Measurements from ENCODE around the gene TMEM119. TPM values are rescaled to one million over a fixed set of nuclear protein-coding genes. Genes with fewer than 3 reads are reported as not detected.

TMEM119 gene
- total and polyA plus RNA-seq, 2 of the 13 experiments (the other 11 are each of a cell fraction or from before 2014, with no cell fraction given), result not detected

- WGBS (ENCODE audit: low lambda C conversion rate), result 0% methylated on average over 8 of the region's 12 CpGs
- Histone ChIP-seq H4K20me1 (ENCODE audit: insufficient read depth, low read length) (peaks cover 12% of the 10 kb centered on the region), H2AFZ (ENCODE audit: low read length) (no peak overlapping the region), H3K27ac (ENCODE audit: extremely low read length, insufficient read depth, low read length) (peak overlapping the region; percentile 97), H3K9me3 (ENCODE audit: low read length) (no peaks in the 10 kb centered on the region), H3K4me1 (ENCODE audit: insufficient read depth, low read length) (peaks cover 52% of the 10 kb centered on the region), H3K79me2 (ENCODE audit: insufficient read depth, low read length) (peaks cover 73% of the 10 kb centered on the region), H3K27me3 (ENCODE audit: control insufficient read depth in 1 of 2, insufficient read depth in 2 of 2, low read length in 2 of 2) (no peaks in the 10 kb centered on the region; a peak in 1 of 5 replicates), H3K9ac (ENCODE audit: insufficient read depth, low read depth, low read length) (peak overlapping the region; percentile 98), H3K4me3 (replicated peaks in 1 of 3; ENCODE audit: insufficient read depth in 1 of 3, low read depth in 2 of 3, low read length in 3 of 3) (peak overlapping the region; percentile 95 to 100 (median 99)), H3K4me2 (ENCODE audit: low read depth, low read length) (peak overlapping the region; percentile 99), H3K36me3 (replicated peaks in 1 of 2; ENCODE audit: control insufficient read depth in 1 of 2, insufficient read depth in 2 of 2, low read length in 2 of 2) (peaks cover 10 to 25% of the 10 kb centered on the region in 2 experiments)
- DNase-seq (ENCODE audit: low spot score) (peak; percentile 28), ATAC-seq (no peak), FAIRE-seq (peak; percentile 48)
- in situ Hi-C loops (cut with HindIII; ENCODE audit: extremely low pct_ligation_motif_present, low pct_unique_long_range_greater_than_20kb), result loop anchor here (10.0 kb wide), 1 partner anchor 244 kb away; no protein-coding TSS in a partner anchor
- POLR2A ChIA-PET, result interaction anchor here (0.9 to 1.3 kb wide), 3 partner anchors 9 to 878 kb away, joined by 3 to 5 read pairs (median 4); no protein-coding TSS in a partner anchor
- intact Hi-C loops (cut with micrococcal nuclease; ENCODE audit: unreplicated experiment), result loop anchor here (5.0 kb wide), 2 partner anchors 172 to 297 kb away; partner anchors contain the start of genes CORO1C and SSH1
- TF ChIP-seq ATF4 (CRISPR knock-in tag; IDR thresholded peaks at IDR 0.05), result peak in 1 of 2 experiments; percentile 66; a peak in 2 of 4 replicates
- TF ChIP-seq MTF1 (CRISPR knock-in tag; IDR thresholded peaks at IDR 0.05), result no peak
- TF ChIP-seq HNF4A (CRISPR knock-in tag; IDR thresholded peaks at IDR 0.05), result peak; percentile 55
- TF ChIP-seq GATAD2A (CRISPR knock-in tag; IDR thresholded peaks at IDR 0.05), result 0 out of 2 replicates have a peak, but pooled peaks have one; percentile 15
- peak; percentile 48 for TF ChIP-seq ZNF629 (CRISPR knock-in tag; conservative IDR thresholded peaks at IDR 0.05)
- peak; percentile 81; the same call in 1 of the 2 replicates for TF ChIP-seq KAT7 (CRISPR knock-in tag; IDR thresholded peaks at IDR 0.05; ENCODE audit: borderline replicate concordance)
- peak; percentile 34; the same call in 1 of the 2 replicates for TF ChIP-seq ZBTB21 (CRISPR knock-in tag; IDR thresholded peaks at IDR 0.05)
- no peak for TF ChIP-seq PAWR (CRISPR knock-in tag; IDR thresholded peaks at IDR 0.05; ENCODE audit: borderline replicate concordance)
- CTCF ChIA-PET (ENCODE audit: low intra/inter-chr PET ratio, low total read pairs), result no interaction called here
- TSS peak; percentile 65 for BruUV-seq (replicated peaks)
Observed at GRCh38 chr12:108560321-108560721, 37.6 kb downstream of the TMEM119 start.
